Stimulated activated CD8-positive, alpha-beta memory T cell treated with anti-CD3 and anti-CD28 coated beads, Interleukin-12 subunit alpha, Interleukin-12 subunit beta, amount 100 ng/mL, for 4 hours (primary cell): ENCODE measurements around the gene MUC5AC.
"Not testable (repeated sequence)": the region's sequence is repeated elsewhere in the genome, so short reads cannot be mapped to it uniquely, and the experiment has no call there.

Experiments
- DNase-seq: peaks from one replicate; pipeline ENCODE4 v3.0.0-alpha.2; 2020; ENCODE audit warnings: low read depth

Gene MUC5AC

GRCh38 chr11:1162491-1163311 is 4.9 kb downstream of the MUC5AC start:
- DNase-seq, result no peak

- no peak for DNase-seq
Observed at GRCh38 chr11:1163321-1163910, 5.7 kb downstream of the MUC5AC start.

GRCh38 chr11:1163911-1164735 is 6.4 kb downstream of the MUC5AC start:
- DNase-seq, result no peak

DNA sequence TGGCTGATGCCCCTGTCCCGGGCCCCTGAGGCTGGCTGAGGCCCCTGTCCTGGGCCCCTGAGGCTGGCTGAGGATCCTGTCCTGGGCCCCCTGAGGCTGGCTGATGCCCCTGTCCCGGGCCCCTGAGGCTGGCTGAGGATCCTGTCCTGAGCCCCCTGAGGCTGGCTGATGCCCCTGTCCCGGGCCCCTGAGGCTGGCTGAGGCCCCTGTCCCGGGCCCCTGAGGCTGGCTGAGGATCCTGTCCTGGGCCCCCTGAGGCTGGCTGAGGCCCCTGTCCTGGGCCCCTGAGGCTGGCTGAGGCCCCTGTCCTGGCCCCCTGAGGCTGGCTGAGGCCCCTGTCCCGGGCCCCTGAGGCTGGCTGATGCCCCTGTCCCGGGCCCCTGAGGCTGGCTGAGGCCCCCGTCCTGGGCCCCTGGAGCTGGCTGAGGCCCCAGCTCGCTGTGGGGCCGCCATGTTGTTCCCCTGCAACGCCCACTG is 7.1 kb downstream of the MUC5AC start:
- DNase-seq, result not testable (repeated sequence)

DNA sequence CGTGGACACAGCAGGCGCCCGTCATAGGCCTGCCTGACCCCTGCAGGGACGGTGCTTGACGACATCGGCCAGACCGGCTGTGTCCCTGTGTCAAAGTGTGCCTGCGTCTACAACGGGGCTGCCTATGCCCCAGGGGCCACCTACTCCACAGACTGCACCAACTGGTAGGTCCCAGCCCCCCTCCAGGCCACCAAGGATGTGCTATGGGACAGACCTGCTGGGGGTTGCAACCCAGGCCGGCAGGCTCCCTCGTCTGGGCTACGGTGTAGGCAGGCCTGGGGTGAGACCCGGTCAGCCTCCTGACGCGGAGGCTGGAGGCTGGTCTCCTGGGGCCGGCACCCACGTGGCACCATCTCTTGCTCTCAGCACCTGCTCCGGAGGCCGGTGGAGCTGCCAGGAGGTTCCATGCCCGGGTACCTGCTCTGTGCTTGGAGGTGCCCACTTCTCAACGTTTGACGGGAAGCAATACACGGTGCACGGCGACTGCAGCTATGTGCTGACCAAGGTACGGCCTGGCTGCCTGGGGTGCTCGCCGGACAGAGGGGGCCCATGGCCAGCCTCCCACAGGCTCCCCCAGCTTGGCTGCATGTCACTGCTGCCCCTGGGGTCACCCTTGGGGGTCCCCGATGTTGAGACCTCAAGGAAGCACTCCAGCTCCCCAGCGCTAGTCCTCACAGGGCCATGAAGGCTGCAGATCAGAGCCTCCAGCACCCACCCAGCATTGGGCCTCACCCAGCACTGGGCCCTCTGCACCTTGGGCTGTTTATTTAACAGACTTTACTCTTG is 7.7 kb downstream of the MUC5AC start:
- DNase-seq, result no peak

DNA sequence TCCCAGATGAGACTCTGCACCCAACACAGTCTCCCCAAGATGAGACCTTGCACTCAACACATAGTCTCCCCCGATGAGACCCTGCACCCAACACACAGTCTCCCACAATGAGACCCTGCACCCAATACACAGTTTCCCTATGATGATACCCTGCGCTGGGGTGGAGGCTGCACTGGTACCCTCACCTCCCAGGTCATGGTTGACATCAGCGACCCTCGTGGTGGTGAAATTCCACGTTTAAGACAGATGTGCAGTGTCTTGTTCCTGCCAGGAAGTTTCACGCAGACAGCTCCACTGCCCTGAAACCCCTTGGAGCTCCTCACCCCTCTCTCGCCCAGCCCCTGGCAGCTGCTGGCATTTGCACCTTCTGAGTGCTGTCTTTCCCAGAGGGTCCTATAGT is 9.5 kb downstream of the MUC5AC start:
- DNase-seq, result no peak

DNA sequence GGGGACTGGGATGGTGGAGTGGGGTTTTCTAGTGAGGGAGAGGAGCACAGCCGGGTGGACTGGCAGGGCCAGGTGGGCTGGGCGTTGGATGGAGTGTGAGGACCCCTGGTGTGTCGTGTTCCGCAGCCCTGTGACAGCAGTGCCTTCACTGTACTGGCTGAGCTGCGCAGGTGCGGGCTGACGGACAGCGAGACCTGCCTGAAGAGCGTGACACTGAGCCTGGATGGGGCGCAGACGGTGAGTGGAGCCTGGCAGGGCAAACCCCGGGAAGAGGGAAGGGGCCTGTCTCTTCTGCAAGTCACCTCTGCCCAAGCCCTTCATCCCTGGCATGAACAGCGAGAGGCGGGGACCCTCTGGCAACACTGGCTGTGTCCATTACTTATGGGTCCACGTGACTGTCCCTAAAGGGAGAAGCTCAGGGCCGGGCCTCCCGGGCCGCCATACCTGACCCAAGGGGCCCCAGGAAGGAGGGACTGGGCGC is 10.0 kb downstream of the MUC5AC start:
- no peak for DNase-seq

GRCh38 chr11:1168256-1168655 is 10.5 kb downstream of the MUC5AC start:
- DNase-seq, result no peak

DNA sequence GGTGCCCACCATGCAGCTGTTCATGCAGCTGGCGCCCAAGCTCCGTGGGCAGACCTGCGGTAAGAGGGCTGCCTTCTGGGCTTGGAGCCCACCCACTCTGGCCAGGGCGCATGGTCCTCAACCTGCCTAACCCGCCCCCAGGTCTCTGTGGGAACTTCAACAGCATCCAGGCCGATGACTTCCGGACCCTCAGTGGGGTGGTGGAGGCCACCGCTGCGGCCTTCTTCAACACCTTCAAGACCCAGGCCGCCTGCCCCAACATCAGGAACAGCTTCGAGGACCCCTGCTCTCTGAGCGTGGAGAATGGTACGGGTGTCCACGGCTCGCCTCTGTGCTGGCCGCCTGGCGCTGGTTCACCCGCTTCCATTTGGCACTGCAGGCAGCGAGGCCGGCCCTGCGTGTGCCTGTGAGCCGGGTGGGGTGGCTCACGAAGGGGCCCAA is 11.0 kb downstream of the MUC5AC start:
- no peak for DNase-seq

- DNase-seq, result no peak
Observed at GRCh38 chr11:1171223-1171984, 13.7 kb downstream of the MUC5AC start.

DNA sequence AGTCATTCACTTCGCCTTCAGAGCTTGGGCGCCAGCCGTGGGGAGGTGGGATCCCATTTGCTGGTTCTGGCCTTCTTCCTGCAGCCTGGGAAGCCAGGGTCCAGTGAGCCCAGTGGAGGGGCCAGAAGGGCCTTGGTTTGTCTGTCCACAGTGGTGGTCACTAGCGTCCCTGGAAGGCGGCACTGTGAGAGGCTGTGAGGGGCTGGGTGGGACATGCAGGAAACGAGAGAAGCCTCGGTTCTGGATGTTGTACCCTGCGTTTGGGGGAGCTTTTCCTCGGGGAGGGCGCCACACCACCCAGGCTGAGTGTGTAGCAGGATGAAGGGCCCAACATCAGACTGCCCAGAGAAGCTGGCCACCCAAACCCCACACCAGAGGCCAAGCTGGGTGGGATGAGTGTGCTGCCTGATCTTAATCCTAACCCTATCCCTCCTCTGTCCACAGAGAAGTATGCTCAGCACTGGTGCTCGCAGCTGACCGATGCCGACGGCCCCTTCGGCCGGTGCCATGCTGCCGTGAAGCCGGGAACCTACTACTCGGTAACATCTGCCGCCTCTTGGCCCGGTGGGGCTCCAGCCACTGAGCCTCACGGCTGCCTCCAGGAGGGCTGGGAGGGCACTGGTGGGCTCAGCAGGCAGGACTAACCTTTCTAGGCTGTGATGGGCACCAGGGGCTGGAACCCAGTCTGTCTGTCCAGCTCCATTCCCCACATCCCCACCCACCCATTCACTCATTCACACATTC is 14.4 kb downstream of the MUC5AC start:
- DNase-seq, result no peak

DNA sequence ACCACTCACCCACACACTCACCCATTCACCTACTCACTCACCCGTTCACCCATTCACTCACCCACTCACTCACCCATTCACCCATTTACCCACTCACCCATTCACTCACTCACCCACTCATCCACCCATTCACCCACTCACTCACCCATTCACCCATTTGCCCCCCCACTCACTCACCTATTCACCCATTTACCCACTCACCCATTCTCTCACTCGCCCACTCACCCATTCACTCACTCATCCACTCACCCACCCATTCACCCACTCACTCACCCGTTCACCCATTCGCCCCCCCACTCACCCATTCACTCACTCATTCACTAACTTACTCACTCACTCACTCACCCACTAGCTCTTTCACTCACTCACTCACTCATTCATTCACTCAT is 15.0 kb downstream of the MUC5AC start:
- no peak for DNase-seq

DNA sequence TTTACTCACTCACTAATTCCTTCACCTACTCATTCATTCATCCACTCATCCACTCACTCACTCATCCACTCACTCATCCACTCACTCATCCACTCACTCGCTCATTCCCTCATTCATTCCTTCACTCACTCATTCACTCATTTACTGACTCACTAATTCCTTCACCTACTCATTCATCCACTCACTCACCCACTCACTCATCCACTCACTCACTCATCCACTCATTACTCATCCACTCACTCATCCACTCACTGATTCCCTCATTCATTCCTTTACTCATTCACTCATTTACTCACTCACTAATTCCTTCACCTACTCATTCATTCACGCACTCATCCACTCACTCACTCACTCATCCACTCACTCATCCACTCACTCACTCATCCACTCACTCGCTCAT is 15.6 kb downstream of the MUC5AC start:
- DNase-seq, result not testable (repeated sequence)

DNA sequence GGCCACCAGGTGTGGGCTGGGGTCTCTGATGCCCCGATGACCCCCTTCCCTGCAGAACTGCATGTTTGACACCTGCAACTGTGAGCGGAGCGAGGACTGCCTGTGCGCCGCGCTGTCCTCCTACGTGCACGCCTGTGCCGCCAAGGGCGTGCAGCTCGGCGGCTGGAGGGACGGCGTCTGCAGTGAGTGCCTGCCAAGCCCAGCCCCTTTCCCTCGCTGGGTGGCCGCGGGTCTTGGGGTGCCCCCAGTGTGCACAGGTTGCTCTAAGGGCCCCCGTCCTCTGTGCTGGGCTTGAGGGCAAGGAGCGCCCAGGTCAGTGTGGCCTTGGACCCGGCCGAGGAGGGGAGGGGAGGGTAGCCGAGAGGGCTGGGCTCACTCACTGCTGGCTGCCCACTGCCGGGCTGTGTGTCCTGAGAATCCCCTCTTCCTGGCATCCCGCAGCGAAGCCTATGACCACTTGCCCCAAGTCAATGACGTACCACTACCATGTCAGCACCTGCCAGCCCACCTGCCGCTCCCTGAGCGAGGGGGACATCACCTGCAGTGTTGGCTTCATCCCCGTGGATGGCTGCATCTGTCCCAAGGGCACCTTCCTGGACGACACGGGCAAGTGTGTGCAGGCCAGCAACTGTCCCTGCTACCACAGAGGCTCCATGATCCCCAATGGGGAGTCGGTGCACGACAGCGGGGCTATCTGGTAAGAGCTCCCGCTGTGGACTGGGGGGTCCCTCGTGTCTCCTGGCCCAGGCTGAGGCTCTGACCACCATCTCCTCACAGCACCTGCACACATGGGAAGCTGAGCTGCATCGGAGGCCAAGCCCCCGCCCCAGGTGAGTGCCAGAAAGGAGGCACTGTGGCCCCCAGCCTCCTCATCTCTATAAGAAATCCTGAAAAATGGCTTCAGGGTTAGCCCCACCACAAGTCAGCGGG is 17.0 kb downstream of the MUC5AC start:
- no peak for DNase-seq

GRCh38 chr11:1175461-1176223 is 17.9 kb downstream of the MUC5AC start:
- no peak for DNase-seq

DNA sequence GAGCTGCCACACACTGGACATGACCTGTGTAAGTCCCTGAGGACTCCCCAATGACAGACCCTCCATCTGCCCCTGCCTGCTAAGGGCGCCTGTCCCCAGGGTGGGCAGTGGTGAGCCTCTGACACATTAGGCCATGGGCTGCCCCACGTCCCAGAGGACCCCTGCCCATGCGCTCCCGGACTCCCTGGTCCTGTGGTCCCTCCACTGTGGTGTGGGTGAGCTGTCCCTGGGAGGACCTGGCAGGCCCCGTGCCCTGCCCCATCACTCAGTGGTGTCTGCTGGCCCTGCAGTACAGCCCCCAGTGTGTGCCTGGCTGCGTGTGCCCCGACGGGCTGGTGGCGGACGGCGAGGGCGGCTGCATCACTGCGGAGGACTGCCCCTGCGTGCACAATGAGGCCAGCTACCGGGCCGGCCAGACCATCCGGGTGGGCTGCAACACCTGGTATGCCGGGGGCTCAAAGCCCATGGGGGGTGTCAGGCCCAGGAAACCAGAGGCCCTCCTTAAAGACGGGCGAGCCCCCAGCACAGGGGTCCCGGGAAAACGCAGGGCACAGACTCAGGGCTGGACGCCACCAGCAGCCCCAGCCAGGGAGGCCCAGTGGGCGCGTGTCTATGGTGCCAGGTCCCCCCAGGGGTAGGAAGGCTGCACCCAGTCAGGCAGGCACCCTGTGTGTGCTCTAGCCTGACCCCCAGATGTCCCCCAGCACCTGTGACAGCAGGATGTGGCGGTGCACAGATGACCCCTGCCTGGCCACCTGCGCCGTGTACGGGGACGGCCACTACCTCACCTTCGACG is 18.7 kb downstream of the MUC5AC start:
- no peak for DNase-seq

DNA sequence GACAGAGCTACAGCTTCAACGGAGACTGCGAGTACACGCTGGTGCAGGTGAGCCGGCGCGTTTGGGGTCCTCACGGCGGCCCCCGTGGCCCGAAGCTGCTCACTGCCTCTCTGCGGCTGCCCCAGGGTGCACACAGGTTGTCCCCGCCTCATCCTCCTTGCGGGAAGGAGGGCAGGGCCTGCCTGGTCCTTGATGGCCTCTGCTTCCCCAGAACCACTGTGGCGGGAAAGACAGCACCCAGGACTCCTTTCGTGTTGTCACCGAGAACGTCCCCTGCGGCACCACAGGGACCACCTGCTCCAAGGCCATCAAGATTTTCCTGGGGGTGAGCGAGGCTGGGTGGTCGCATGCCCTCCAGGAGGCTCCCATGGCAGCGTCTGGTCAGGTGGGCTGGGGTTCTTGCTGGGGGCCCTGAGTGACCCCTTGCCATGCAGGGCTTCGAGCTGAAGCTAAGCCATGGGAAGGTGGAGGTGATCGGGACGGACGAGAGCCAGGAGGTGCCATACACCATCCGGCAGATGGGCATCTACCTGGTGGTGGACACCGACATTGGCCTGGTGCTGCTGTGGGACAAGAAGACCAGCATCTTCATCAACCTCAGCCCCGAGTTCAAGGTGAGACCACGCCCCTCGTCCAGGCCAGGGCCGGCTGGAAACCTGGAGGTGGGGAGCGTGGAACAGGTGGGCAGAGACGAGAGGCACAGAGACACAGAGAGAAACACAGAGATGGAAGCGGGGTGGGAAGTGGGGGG is 19.4 kb downstream of the MUC5AC start:
- DNase-seq, result no peak
